C4-2B (cell line): ENCODE data around the gene ZFP37.

Source experiments
- ZFX ChIP-seq: fragments of 450-650 bp; IDR thresholded peaks from 2 replicates; pipeline ENCODE4 v1.6.1; 2017
- TF ChIP-seq, protein P1 (sequence below): fragments of 450-650 bp; conservative IDR thresholded peaks from 2 replicates; pipeline ENCODE4 v1.5.1; 2017; ENCODE audit warnings: mild to moderate bottlenecking

GRCh38 chr9:113018247-113018646 lies 38.3 kb downstream of the ZFP37 start:
- TF ChIP-seq, protein P1, sequence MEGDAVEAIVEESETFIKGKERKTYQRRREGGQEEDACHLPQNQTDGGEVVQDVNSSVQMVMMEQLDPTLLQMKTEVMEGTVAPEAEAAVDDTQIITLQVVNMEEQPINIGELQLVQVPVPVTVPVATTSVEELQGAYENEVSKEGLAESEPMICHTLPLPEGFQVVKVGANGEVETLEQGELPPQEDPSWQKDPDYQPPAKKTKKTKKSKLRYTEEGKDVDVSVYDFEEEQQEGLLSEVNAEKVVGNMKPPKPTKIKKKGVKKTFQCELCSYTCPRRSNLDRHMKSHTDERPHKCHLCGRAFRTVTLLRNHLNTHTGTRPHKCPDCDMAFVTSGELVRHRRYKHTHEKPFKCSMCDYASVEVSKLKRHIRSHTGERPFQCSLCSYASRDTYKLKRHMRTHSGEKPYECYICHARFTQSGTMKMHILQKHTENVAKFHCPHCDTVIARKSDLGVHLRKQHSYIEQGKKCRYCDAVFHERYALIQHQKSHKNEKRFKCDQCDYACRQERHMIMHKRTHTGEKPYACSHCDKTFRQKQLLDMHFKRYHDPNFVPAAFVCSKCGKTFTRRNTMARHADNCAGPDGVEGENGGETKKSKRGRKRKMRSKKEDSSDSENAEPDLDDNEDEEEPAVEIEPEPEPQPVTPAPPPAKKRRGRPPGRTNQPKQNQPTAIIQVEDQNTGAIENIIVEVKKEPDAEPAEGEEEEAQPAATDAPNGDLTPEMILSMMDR = no peak
- TF ChIP-seq ZFX = no peak
